ENCODE results near the gene FKBP6.

Gene FKBP6

DNA sequence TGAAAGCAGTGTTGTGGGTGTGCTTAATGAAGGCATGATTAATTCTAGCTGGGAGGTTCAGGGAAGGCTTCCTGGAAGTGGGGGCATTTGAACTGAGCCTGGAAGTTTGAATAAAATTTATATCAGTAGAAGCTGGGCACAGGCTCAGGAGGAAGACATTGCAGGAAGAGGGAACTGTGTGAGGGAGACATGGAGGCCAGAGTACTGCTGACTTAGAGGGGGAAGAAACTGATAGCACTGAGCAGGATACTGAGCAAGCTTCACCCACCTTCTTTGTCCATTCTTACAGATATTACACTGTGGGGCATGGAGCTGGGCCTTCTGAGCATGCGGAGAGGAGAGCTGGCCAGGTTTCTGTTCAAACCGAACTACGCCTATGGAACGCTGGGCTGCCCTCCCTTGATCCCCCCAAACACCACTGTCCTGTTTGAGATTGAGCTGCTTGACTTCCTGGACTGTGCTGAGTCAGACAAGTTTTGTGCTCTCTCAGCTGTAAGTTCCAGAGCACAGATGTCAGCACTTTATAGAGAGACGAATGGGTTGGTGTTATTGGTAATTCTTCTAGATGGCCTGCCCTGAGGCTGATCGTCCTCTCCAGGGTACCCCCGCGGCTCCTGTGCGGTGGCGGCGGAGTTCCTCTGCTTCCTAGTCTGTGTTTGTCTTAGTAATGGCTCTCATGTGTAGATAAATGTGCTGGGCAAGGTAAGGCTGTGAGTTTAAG is 2.1 kb downstream of the FKBP6 start:
- TF ChIP-seq FOXP2 (optimal IDR thresholded peaks at IDR 0.05; ENCODE audit: borderline replicate concordance, extremely low read depth, extremely low read length, insufficient read depth) (no peak), TAF1 (IDR thresholded peaks at IDR 0.05; ENCODE audit: borderline replicate concordance, insufficient read depth, low read length) (no peak)
- TF ChIP-seq, protein P1, sequence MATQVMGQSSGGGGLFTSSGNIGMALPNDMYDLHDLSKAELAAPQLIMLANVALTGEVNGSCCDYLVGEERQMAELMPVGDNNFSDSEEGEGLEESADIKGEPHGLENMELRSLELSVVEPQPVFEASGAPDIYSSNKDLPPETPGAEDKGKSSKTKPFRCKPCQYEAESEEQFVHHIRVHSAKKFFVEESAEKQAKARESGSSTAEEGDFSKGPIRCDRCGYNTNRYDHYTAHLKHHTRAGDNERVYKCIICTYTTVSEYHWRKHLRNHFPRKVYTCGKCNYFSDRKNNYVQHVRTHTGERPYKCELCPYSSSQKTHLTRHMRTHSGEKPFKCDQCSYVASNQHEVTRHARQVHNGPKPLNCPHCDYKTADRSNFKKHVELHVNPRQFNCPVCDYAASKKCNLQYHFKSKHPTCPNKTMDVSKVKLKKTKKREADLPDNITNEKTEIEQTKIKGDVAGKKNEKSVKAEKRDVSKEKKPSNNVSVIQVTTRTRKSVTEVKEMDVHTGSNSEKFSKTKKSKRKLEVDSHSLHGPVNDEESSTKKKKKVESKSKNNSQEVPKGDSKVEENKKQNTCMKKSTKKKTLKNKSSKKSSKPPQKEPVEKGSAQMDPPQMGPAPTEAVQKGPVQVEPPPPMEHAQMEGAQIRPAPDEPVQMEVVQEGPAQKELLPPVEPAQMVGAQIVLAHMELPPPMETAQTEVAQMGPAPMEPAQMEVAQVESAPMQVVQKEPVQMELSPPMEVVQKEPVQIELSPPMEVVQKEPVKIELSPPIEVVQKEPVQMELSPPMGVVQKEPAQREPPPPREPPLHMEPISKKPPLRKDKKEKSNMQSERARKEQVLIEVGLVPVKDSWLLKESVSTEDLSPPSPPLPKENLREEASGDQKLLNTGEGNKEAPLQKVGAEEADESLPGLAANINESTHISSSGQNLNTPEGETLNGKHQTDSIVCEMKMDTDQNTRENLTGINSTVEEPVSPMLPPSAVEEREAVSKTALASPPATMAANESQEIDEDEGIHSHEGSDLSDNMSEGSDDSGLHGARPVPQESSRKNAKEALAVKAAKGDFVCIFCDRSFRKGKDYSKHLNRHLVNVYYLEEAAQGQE (IDR thresholded peaks at IDR 0.05; ENCODE audit: insufficient read depth in 1 of 2, low read depth in 2 of 2, low read length in 2 of 2), result no peak

DNA sequence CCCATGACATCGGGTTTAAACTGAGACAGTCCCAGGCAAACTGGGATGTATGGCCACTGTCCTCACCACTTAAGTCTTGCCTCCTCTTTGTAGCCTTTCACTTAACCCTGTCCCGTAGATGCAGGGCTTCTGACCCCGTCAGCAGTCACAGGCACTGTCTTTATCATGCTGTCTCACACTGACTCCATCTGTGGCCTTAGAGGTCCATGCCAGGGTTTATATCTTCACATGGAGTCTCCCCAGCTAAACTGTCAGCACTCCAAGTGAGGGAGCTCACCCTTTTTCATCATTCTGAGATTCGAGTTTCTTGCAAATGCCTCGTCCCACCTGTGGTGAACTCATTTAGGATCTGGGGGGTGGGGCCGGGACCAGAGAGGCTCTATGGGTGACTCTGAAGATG is 2.8 kb downstream of the FKBP6 start:
- TF ChIP-seq TAF1 (IDR thresholded peaks at IDR 0.05; ENCODE audit: borderline replicate concordance, insufficient read depth, low read length), result no peak
- TF ChIP-seq SIN3A (IDR thresholded peaks at IDR 0.05; ENCODE audit: borderline replicate concordance, insufficient read depth, low read length), result no peak
- TF ChIP-seq FOXP2 (optimal IDR thresholded peaks at IDR 0.05; ENCODE audit: borderline replicate concordance, extremely low read depth, extremely low read length, insufficient read depth), result no peak
- TF ChIP-seq, protein P1 (IDR thresholded peaks at IDR 0.05; ENCODE audit: insufficient read depth in 1 of 2, low read depth in 2 of 2, low read length in 2 of 2), result no peak
- TF ChIP-seq POLR2AphosphoS5 (IDR thresholded peaks at IDR 0.05; ENCODE audit: low read depth, low read length), result no peak

- no peak for TF ChIP-seq FOXP2 (optimal IDR thresholded peaks at IDR 0.05; ENCODE audit: borderline replicate concordance, extremely low read depth, extremely low read length, insufficient read depth)
- TF ChIP-seq, protein P1 (IDR thresholded peaks at IDR 0.05; ENCODE audit: insufficient read depth in 1 of 2, low read depth in 2 of 2, low read length in 2 of 2), result no peak
- TF ChIP-seq TAF1 (IDR thresholded peaks at IDR 0.05; ENCODE audit: borderline replicate concordance, insufficient read depth, low read length), result no peak
- no peak for TF ChIP-seq SIN3A (IDR thresholded peaks at IDR 0.05; ENCODE audit: borderline replicate concordance, insufficient read depth, low read length)
- no peak for TF ChIP-seq POLR2AphosphoS5 (IDR thresholded peaks at IDR 0.05; ENCODE audit: low read depth, low read length)
Measured at GRCh38 chr7:73332447-73332846, 4.5 kb downstream of the FKBP6 start.

GRCh38 chr7:73338321-73338720 is 10.4 kb downstream of the FKBP6 start:
- no peak for TF ChIP-seq POLR2AphosphoS5 (IDR thresholded peaks at IDR 0.05; ENCODE audit: low read depth, low read length)
- no peak for TF ChIP-seq TAF1 (IDR thresholded peaks at IDR 0.05; ENCODE audit: borderline replicate concordance, insufficient read depth, low read length)

DNA sequence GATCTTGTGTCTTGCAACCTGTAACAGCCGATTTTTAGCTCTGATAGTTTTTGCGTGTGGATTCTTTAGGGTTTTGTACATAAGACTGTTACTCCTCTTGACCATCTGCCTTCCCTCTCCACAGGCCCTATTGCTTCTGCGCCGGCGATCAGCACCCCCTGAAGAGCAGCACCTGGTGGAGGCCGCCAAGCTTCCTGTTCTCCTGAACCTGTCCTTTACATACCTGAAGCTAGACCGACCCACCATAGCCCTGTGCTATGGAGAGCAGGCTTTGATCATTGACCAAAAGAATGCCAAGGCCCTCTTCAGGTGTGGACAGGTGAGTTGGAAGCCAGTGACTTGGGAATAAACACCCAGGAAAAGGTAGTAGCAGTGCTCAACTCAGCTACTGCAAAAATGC is 12.6 kb downstream of the FKBP6 start:
- no peak for TF ChIP-seq POLR2AphosphoS5 (IDR thresholded peaks at IDR 0.05; ENCODE audit: low read depth, low read length)
- TF ChIP-seq TAF1 (IDR thresholded peaks at IDR 0.05; ENCODE audit: borderline replicate concordance, insufficient read depth, low read length), result no peak
- TF ChIP-seq, protein P1 (IDR thresholded peaks at IDR 0.05; ENCODE audit: insufficient read depth in 1 of 2, low read depth in 2 of 2, low read length in 2 of 2), result no peak
- TF ChIP-seq FOXP2 (optimal IDR thresholded peaks at IDR 0.05; ENCODE audit: borderline replicate concordance, extremely low read depth, extremely low read length, insufficient read depth), result no peak
- no peak for TF ChIP-seq SIN3A (IDR thresholded peaks at IDR 0.05; ENCODE audit: borderline replicate concordance, insufficient read depth, low read length)
